DMS 273 (cell line): ENCODE results near the gene STPG4.
A peak's percentile ranks its signal among the peaks of the same experiment; 100 is the strongest.

ENCODE experiments used
- DNase-seq: peaks from one replicate; lab custom pipeline; 2025; ENCODE audit not compliant: unreplicated experiment; lab: John Stamatoyannopoulos, UW

STPG4 gene

DNA sequence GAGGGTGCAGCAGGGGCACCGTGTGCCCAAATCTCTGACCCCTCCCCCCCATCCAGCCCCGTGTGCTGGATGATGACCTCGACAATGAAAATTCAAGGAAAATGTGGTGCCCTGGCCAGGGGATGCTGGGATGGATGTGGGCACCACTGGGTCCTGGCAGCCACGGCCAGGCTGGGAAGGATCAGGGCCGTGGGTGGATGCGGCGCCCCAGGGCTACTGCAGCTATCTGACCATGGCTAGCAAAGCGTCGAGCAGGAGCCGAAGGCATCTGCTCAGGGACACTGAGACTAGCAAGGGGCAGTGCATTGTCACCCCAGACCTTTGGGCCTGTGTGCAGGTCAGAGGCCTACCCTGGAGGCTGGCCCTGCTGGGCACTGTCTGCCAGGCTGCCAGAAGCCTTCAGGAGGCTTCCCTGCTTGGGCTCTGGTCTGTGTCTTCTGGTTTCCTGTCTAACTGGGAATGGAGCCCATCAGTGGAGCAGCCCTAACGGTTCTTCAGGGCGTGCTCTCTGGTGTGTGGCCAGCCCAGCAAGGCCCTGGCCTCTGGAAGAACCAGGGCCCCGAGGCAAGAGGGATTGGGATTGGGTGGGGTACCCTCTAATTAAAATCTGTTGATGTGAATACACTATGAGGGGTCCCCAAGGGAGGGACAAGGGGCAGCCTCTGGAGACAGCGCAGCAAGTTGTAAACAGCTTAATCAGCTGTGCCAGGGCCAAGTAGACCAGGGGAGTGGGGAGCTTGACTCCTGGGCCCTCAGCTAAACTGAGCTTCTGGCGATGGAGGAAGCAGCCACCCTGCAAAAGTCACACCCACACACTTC is 98.0 kb downstream of the STPG4 start:
- DNase-seq = peak; percentile 45

DNA sequence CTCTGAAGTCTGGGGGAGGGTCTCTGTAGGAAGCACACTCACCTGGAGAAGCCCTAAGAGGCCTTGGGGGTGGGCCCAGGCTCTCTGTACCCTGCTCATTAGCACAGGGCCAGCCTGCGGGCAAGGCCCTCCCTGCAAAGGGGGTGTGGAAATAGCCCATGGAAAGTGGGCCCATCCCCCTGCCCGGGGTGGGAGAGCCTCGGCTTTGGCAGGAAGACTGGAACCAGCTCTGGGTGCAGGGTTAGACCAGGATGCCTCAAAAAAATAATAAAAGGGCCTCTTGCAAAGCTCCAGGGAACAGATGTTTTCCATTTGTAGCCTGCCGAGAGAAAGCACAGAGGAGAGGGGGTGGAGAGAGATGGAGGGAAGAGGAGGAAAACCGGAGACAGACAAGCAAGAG is 98.7 kb downstream of the STPG4 start:
- peak; percentile 67 for DNase-seq

DNA sequence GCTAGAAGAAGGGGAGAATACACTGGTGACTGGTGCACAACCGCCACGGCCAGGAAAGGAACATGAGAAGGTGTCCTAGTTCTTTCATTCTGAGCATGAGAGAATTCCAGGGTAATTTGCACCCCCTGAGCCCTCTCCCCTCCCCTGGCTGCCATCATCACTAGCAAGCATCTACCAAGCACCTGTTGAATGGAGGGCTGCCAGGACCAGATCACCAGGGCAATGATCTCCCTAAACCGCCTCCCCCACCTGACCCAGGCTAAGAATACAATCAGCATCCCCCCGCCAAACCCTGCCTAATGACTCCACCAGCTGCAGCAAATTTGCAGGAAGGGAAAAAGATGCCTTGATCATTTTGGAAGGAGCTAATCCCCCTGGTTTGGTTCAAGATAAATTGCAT is 100.2 kb downstream of the STPG4 start:
- no peak for DNase-seq

DNA sequence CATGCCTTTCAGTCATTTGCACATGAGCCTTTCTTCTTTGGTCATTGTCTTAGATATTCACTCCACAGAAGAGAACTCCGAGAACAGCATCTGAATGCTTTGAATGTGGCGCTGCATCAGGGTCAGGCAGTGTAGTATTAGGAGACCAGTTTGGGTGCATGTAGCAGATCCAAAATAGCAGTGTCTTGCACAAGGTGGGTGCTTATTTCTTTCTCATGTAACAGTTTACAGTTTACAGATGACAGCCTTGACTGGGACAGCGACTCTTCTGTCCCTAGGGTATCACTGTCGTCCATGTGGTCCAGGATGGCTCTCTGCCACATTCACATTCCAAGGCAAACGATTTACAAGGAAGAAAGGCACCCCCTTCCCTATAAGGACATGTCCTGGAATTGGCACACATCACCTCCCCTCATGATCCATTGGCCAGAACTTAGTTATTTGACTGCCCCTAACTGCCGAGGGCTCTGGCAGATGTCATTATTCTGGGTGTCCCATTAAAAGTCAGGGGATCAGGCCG is 101.0 kb downstream of the STPG4 start:
- DNase-seq = no peak

DNA sequence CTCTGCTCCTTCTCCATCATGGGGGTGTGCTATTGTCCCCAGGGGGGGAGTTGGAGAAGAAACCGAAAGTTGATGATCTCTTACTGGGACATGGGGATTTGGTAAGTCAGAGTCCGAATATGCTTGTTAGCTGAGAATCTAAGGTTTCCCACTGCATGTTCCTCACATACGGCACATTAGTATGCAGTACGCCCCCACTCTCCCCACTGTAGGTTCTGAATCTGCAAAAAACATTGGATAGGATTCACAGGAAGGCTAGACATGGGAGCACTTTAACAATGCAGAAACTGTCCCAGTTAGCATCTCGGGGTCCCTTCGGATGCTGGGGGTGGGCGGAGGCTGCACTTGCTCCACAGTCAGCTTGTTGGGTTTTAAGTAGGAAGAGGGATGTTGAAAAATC is 102.3 kb downstream of the STPG4 start:
- no peak for DNase-seq

DNA sequence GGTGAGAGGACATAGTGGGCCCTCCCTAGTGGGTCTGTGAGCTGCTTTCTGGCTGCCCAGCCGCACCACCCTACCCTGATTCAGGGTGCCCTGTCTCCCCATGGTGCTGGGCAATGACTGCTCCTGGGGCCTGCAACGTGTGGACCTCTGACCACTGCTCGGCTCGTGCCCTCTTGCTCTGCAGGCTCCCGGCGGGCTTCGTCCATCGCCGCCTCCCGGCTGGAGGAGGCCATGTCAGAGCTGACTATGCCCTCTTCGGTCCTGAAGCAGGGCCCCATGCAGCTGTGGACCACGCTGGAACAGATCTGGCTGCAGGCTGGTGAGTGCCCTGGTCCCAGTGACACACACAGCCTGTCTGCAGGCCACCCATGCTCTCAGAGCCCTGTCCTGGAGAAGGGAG is 103.5 kb downstream of the STPG4 start:
- no peak for DNase-seq

DNA sequence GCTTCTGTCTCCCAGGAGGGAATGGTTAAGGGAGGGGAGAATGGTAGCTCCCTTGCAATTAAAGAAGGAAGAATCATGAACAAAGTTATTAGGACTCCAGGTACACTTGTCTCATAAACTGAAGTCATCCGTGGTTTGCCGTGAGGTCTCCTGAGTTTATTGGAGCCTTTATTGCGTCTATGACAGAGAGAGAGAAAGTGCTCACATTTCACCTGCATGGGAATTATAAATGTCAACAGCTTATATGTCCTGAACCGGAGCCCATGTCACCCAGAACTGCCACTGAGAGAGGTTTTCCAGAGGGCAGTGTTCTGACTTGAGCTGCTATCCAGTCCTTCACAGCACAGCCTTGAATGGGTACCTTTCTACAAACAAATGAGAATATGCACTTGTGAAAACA is 104.3 kb downstream of the STPG4 start:
- DNase-seq = no peak

DNA sequence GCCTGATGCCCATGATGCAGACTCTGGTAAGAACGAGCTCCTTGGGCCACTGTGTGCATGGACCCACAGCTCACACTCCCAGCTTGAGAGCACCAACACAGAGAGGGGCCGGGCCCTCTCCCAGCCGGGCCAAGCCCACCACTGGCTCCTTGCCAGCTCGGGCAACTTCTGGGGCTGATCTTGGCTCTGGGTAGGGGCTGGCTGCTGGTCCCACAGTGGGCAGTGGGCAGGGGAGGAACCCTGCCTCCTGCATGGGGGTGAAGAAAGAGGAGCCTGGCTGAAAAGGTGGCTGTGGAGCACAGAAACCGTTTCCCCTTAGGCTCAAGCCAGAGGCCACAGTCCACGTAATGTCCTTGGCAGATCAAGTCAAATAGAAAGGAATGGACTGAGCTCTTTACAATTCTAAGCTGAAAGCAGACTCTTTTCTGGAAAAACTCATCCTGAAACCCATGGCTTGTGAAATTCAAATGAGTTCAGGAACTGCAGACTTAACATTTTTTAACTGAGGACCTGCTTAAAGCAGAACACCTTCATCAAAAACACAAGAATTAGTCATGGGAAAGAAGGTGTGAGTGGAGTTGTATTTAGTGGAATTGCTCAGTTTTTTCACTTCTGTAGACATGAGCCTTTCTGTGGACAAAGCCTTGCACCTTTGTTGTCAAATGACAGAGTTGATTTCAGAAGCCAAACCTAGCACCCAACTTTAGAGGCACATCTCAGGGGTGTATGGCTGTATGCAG is 104.9 kb downstream of the STPG4 start:
- DNase-seq = no peak

DNA sequence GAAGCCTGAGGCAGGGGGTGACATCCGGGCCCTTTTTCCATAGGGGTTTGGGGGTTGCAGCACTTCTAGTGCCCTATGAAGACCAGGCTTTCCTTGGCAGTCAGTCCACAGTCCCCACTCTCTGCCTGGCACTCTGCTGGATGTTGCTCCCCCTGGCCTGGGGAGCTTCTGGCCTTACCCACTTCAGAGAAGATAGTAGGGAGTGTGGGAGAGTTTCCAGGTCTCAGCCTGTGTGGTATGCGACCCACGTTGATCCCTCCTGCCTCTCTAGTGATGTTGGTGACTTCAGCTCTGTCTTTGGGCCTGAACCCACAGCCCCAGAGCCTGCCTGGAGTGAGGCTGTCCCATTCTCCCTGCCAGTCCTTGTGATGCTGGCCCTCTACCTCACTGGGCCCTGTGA is 105.6 kb downstream of the STPG4 start:
- DNase-seq = no peak

DNA sequence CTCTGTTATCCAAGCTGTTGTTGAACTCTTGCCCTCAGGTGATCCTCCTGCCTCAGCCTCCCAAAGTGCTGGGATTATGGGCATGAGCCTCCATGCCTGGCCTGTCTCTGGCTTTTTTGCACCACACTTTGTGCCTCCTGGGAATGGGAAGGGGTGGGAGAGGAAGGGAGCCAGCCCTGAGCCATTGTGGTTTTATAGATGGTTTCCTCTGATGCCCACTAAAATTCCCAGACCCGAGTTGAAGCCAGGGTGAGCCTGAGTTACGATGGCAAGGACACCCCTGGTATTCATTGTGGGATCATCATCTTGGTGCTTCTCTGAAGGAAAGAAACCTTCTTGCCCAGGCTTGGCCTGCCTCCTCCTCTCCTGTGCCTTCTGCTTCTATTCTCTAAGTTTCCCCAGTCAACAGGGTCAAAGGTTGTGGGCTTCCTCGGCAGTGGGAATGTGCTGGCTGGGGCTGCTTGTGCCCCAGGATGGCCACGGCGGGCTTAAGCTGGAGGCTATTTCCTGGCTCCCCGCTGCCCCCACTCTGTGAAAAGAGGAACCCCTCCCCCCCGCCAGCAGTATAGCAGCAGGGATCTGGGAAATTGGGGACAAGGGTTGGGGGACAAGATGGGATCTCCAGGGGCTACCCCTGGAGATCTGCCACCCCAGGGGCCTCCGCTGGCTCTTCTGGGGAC is 106.2 kb downstream of the STPG4 start:
- DNase-seq = peak; percentile 21

DNA sequence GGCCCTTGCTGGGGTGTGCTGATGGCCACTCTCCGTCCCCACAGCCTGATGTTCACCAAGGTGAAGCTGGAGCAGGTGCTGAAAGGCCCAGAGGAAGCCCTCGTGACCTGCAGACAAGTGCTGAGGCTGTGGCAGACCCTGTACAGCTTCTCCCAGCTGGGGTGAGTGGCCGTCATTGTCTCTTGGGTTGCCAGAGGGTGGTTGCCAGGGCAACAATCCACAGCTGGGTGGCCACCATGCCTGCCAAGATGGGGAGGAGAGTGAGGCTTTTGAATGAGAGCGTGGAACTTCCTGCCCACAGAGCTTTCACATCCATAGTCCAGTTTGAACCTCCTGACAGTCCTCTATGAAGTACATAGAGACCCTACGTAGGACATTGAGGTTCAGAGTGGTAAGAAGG is 108.8 kb downstream of the STPG4 start:
- DNase-seq = peak; percentile 24

DNA sequence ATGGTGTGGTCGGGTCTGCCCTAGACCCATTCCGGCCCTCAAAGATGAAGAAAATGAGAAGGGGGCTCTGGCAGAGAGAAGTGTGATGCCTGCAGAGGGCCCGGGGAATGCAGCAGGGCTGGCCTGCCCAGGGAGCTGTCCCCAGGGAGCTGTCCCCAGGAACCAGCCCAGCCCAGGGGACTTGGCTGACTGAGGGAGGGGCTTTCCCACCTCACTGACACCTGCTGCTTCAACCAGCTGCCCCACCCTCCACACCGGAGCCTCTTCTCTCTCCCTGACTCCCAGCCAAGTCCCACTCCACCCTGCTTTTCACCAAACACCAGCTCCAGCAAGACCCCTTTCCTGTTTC is 111.2 kb downstream of the STPG4 start:
- peak; percentile 52 for DNase-seq

DNA sequence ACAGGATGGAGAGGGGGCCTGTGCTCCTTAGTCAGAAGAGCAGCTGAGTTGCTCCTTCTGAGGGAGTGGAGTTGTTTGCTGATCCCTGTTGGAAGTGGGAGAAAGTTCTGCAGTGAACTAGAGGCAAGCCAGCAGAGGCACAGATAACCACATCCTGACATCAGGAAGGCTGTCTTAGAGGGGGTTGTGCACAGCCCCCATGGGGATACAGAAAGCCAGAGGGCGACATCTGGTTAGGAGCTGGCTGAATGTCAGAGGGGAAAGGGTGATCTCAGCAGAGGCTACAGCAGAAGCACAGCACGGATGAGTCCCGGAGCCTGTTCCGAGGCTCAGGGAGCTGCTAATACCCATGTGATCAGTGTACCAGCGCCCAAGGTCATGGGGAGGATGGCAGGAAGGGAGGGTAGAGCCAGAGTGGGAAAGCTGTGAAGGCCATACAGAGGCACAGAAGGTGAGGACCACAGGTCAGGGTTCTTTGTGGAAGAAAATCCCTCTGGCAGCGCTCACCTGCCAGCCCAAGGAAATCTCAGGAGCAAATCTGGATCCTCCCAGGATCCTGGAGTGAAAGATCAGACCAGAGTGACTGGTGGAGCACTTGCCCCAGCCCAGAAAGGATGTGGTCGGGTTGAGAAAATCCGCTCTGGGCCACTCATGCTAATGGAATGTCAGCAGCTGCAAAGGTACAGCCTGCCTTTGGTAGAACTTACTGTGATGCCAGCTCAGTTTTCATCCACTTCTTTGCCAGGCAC is 111.8 kb downstream of the STPG4 start:
- DNase-seq = peak; percentile 87

DNA sequence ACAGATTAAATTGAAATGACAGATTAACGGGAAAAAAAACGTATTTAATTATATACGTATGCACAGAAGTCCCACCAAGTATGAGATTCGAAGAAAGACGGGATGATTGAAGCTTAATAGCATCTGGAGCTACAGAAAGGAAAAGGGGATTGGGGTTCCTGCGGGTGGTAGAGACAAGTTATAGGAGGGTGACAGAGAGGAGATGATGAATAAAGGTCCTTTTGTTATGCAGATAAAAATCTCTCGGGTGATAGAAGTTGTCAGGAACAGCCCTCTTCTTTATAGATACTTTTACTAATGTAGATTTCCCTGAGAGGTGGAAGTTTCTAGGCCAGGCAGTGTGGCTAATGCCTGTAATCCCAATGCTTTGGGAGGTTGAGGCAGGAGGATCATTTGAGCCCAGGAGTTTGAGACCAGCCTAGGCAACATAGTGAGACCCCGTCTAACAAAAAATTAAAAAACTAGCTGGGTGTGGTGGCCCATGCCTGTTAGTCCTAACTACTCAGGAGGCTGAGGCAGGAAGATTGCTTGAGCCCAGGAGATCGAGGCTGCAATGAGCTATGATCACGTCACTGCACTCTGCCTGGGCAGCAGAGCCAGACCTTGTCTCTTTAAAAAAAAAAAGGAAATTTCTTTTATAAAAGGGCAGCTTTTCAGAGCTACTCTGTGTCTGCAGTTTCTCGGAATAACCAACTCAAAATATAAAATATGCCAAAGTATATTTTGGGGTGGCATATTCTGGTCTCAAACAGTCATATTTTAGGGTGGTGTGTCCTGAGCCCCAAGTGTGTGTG is 113.0 kb downstream of the STPG4 start:
- no peak for DNase-seq

DNA sequence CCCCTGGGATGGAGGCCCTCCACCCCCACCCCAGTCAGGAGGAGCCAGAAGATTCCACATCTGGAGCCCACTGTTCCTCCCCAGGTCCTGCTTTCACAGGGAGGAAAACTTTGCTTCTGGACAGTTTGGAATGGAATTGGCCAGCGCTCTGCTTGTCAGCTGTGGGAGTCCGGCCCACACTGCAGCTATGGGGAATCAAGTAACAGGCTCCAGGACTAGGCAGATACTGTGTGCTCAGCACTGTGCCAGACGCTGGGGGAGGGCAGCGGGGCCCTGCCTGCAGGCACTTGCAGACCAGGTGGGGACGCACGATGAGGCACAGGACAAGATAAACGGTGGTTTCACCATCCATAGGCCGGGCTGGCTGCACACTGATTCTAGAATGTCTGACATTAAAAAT is 114.0 kb downstream of the STPG4 start:
- DNase-seq = no peak

DNA sequence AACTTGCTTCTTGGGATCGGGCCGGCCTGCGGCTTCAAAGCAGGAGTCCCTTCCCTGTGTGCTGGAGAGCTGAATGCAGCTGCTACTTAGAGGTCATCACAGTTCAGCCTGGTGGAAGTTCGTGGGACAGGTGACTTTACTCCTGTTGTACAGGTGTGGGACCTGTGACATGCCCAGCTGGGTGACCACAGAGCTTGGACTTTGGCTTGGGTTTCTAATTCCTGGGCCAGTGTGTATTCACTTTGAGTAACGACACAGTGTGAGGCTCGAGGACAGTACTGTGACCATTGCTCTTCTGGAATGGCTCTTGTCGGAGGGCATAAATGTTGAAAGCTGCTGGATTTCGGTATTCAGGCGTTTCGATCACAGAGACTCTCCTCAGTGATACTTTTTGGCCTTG is 114.5 kb downstream of the STPG4 start:
- no peak for DNase-seq

DNA sequence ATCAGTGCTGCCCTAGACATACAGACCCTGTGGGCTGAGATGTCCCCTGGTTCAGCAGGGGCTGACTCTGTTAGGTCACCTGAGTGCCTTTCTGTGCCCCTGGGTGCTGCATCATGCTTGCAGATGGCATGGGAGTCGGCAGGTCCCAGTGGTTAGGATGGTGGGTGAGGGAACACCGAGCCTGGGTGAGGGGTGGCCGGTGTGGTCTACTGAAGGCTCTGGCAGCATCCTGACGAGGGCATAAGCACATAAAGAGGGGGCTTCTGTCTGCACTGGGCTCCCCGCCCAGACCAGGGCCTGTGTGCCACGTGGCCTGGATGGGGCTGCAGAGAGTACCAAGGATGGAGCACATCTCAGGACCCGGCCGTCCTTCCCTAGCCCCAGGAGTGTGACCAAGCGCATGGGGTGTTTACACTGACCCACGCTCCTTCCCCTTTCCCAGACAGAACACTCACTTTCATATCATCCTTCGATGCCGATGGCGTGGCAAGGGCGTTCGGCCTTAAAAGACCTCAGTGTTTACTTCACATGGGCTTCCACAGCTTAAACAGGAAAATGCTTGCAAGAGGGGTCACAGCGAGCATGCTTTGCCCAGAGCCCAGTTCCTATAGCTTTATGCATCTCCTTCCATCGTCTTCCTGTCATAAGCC is 115.1 kb downstream of the STPG4 start:
- no peak for DNase-seq

DNA sequence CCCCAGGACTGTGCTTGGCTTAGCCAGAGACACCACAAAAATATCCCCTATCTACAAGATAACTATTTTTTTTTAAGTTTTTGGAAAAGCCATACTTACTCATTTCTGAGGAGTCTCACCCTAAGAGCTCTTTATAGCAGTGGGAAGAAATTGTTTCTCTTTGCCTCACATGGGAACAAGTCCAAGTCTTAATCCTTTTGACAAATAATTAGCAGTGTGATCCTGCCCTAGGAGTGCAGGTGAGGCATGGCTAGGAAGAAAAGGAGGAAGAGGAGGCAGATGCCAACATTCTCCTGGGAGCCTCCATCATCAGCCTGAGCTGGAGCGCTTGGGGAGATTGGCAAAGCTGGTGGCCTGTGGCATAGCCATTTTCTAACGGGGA is 115.6 kb downstream of the STPG4 start:
- DNase-seq = no peak

DNA sequence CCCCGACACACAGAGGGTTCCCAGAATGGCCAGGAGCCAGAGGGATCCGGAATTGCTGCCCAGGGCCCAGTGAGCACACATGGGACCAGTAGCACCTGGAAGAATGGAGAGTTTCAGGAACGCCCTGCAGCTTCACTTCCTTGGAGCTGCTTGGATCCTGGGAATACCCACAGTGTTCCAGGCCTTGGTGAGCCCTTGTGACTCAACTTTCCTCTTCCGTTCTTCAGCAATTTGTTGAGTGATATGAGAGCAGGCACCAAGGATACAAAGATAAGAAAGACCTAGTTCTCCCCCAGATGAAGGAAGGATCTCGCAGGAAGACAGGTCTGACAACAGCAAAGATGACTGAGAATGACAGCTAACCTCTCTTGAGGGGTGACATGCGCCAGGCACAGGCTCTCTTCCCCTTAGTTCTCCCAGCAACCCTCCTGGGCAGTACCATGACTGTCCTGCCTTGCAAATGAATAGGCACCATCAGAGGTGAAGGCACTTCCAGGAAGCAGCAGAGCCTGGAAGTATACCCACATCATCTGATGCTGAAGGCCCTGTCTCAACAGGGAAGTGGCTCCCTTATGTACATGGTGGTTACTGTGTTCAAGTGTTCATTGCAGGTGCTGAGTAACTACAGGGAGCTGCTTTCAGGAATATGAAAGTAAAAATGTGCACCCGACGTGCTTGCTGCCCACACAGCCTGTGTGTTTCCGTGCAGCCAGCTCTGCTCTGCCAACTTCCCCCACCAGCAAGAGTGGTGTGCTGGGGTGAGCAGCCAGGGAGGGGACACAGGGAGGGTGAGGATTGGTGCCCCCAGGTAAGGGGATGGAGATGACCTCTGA is 116.2 kb downstream of the STPG4 start:
- DNase-seq = no peak
